ENCODE results near the gene GTF2A1L. TPM values are rescaled to one million over a fixed set of nuclear protein-coding genes. Genes with fewer than 3 reads are reported as not detected.
"Not testable (repeated sequence)": the region's sequence is repeated elsewhere in the genome, so short reads cannot be mapped to it uniquely, and the experiment has no call there.

GTF2A1L gene
- total RNA-seq, 1 donor = 4.7 TPM

- no peak for DNase-seq (ENCODE audit: low read depth)
- TF ChIP-seq CTCF (IDR thresholded peaks at IDR 0.05; ENCODE audit: insufficient read depth, low read depth, low read length) = no peak
- no peak overlapping the region for H3K4me3 ChIP-seq (ENCODE audit: low read depth, low read length)
Observed at GRCh38 chr2:48590017-48590416, 27.6 kb upstream of the GTF2A1L start.

- no peak overlapping the region for H3K4me3 ChIP-seq (ENCODE audit: low read depth, low read length)
- TF ChIP-seq CTCF (IDR thresholded peaks at IDR 0.05; ENCODE audit: insufficient read depth, low read depth, low read length) = no peak
- no peak for DNase-seq (ENCODE audit: low read depth)
Observed at GRCh38 chr2:48592067-48592466, 25.6 kb upstream of the GTF2A1L start.

GRCh38 chr2:48596751-48597150, 20.9 kb upstream of the GTF2A1L start:
- not testable (repeated sequence) for DNase-seq (ENCODE audit: low read depth); H3K4me3 ChIP-seq (ENCODE audit: low read depth, low read length)

GRCh38 chr2:48597492-48597891, 20.2 kb upstream of the GTF2A1L start:
- no peak for TF ChIP-seq CTCF (IDR thresholded peaks at IDR 0.05; ENCODE audit: insufficient read depth, low read depth, low read length)
- H3K4me3 ChIP-seq (ENCODE audit: low read depth, low read length) = no peak overlapping the region
- no peak for DNase-seq (ENCODE audit: low read depth)

GRCh38 chr2:48600204-48600813, 17.3 kb upstream of the GTF2A1L start:
- peak; percentile 53 for DNase-seq (ENCODE audit: low read depth)
- H3K4me3 ChIP-seq (ENCODE audit: low read depth, low read length) = no peak overlapping the region
- TF ChIP-seq CTCF (IDR thresholded peaks at IDR 0.05; ENCODE audit: insufficient read depth, low read depth, low read length) = peak; percentile 73

GRCh38 chr2:48600917-48601316, 16.7 kb upstream of the GTF2A1L start:
- no peak for DNase-seq (ENCODE audit: low read depth)
- no peak overlapping the region for H3K4me3 ChIP-seq (ENCODE audit: low read depth, low read length)
- TF ChIP-seq CTCF (IDR thresholded peaks at IDR 0.05; ENCODE audit: insufficient read depth, low read depth, low read length) = no peak

- no peak overlapping the region for H3K4me3 ChIP-seq (ENCODE audit: low read depth, low read length)
- peak; percentile 36 for TF ChIP-seq CTCF (IDR thresholded peaks at IDR 0.05; ENCODE audit: insufficient read depth, low read depth, low read length)
- DNase-seq (ENCODE audit: low read depth) = no peak
Observed at GRCh38 chr2:48601349-48601748, 16.3 kb upstream of the GTF2A1L start.
